Measurements from ENCODE around the gene CWC25. TPM values are rescaled to one million over a fixed set of nuclear protein-coding genes. Genes with fewer than 3 reads are reported as not detected.
"Not testable (repeated sequence)": the region's sequence is repeated elsewhere in the genome, so short reads cannot be mapped to it uniquely, and the experiment has no call there.

CWC25 gene
- total and polyA plus RNA-seq, 2 donors: 11.8 to 18.9 TPM

DNA sequence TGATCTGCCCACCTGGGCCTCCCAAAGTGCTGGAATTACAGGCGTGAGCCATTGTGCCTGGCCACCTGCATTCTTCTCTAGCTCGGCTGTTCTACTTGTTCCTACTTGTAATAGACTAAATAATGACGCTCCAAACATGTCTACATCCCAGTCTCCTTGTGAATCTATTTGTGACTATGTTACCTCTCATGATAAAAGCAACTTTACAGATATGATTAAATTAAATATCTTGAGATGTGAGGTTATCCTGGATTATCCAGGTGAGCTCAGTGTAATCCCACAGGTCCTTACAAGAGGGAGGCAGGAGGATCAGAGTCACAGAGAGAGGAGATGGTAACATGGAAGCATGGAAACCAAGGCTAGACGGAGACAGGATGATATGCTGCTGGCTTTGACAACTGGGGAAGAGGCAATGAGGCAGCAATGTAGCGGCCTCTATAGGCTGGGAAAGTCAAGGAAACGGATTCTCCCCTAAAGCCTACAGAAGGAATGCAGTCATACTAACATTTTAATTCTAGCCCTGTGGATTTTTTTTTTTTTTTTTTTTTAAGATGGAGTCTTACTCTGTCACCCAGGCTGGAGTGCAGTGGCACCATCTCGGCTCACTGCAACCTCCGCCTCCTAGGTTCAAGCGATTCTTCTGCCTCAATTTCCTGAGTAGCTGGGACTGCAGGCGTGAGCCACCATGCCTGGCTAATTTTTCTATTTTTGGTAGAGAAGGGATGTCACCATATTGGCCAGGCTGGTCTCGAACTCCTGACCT, 39.7 kb upstream of the CWC25 start:
- no peak overlapping the region for H3K4me3 ChIP-seq (ENCODE audit: low read depth, low read length)
- H3K27ac ChIP-seq (ENCODE audit: low read depth): no peak overlapping the region
- 62% methylated on average over 11 of the region's 11 CpGs for WGBS
- no peak for DNase-seq (ENCODE audit: extremely low spot score)
- no peaks in the 10 kb centered on the region for H3K36me3 ChIP-seq (ENCODE audit: insufficient read depth)
- peaks cover 2% of the 10 kb centered on the region for H3K4me1 ChIP-seq (ENCODE audit: insufficient read depth)

DNA sequence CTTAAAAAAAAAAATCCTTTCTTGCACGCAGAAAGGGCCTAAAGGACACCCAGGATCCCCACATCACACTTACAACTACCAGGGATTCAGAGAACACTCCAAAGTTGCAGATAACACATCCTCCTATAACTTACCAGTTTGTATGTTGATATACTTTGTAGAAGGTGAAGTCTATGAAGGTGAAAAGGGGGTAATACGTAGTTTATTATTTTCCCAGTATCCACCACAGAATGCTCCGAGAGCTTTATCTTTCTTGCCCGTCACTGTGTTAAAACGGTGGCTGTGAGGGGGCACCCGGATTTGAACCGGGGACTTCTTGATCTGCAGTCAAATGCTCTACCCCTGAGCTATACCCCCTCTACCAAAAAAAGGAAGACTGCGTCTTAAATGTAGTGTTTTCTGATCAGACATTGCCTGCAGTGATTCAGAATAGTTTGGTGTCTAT, 36.3 kb upstream of the CWC25 start:
- Histone ChIP-seq H3K36me3 (ENCODE audit: insufficient read depth) (no peaks in the 10 kb centered on the region), H3K4me1 (ENCODE audit: insufficient read depth) (no peaks in the 10 kb centered on the region), H3K27ac (ENCODE audit: low read depth) (no peak overlapping the region), H3K4me3 (ENCODE audit: low read depth, low read length) (no peak overlapping the region)
- DNase-seq (ENCODE audit: extremely low spot score): no peak
- WGBS: 23% methylated on average over 8 of the region's 8 CpGs

- DNase-seq (ENCODE audit: extremely low spot score): no peak
- no peaks in the 10 kb centered on the region for H3K36me3 ChIP-seq (ENCODE audit: insufficient read depth)
- no peak overlapping the region for H3K27ac ChIP-seq (ENCODE audit: low read depth)
- no peak overlapping the region for H3K4me3 ChIP-seq (ENCODE audit: low read depth, low read length)
- no peaks in the 10 kb centered on the region for H3K4me1 ChIP-seq (ENCODE audit: insufficient read depth)
- 69% methylated on average over 5 of the region's 5 CpGs for WGBS
Measured at GRCh38 chr17:38857271-38857670, 32.1 kb upstream of the CWC25 start.

- not testable (repeated sequence) for DNase-seq (ENCODE audit: extremely low spot score); H3K4me1 ChIP-seq (ENCODE audit: insufficient read depth); H3K4me3 ChIP-seq (ENCODE audit: low read depth, low read length); H3K27ac ChIP-seq (ENCODE audit: low read depth); H3K36me3 ChIP-seq (ENCODE audit: insufficient read depth)
- 73% methylated on average over 28 of the region's 28 CpGs for WGBS
Measured at GRCh38 chr17:38855101-38855714, 30.1 kb upstream of the CWC25 start.

DNA sequence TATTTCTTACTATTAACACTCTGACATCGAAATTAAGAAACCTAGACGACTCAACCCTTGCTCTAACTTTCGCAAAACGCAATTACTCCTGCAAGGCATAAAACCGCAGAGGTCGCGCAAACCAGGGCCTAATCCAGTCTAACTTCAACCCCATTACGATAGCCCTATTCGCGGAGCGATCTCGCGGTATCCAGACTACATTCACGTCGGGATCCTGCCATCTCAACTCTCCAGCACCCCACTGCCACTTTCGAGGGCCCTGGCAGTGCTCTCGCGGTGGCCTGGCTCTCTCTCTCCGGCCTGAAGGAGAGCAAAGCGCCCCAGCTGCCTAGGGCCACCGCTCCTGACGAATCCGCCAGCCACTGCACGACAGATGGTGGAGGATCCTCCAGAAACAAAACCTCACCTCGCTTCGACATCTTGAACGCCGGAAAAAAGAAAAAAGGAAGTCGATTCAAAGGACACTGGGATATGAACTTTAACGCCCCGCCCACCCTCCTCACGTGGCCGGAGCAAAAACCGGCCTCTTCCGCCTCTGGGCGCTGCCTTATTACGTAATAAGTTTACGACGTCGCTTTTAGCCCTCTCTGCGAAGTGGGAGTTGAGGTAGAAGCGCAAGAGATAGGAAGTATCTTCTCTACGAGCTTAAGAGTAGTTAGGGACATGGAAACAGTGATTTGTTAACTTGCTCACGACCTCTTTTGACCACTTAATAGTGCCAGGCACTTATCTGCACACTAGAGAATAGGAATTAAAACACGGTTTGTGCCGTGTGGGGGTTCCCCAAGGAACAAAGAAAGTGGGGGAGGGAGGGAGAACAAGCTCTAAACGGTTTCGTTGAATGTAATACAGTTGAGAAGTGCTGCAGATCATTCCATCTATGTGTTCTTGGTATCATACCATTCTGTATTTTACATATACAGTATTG, 28.4 kb upstream of the CWC25 start, which contains the start of gene RPL23:
Gene RPL23, minus strand, starts transcription at position 430 of the 928 bp plus-strand sequence. Its CDS starts 11 bp downstream, at position 419.
- H3K4me1 ChIP-seq (ENCODE audit: insufficient read depth): no peaks in the 10 kb centered on the region
- WGBS: under 1% methylated on average over 48 of the region's 48 CpGs
- peaks cover 2% of the 10 kb centered on the region for H3K36me3 ChIP-seq (ENCODE audit: insufficient read depth)
- peak; percentile 98 for DNase-seq (ENCODE audit: extremely low spot score)
- peak within 1 kb of the TSS; percentile 41 for H3K4me3 ChIP-seq (ENCODE audit: low read depth, low read length)
- H3K27ac ChIP-seq (ENCODE audit: low read depth): peak within 1 kb of the TSS; percentile 97

DNA sequence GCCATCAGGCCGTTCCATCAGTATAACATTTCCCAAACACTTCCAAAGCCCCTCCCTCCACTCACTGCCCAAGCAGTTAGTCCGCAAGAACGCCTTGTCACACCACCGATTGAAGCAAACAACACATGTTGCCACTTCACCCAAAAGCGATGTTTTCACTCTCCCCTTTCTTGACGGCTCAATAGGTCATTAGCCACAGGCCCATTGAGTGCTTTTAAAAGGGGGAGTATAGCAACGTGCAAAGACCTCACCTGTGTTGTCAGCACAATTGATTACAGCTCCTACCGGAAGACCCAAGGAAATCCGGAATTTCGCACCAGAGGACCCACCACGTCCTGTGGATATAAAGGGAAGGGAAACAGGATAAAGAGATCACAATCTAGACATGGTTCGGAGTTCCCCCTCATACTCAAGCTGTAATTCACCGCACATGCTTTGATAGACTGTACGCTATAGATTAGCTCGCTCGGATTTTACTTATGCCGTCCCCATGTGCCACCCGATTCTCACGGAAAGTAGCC, 27.7 kb upstream of the CWC25 start:
- H3K27ac ChIP-seq (ENCODE audit: low read depth): peak overlapping the region; percentile 45
- H3K4me1 ChIP-seq (ENCODE audit: insufficient read depth): no peaks in the 10 kb centered on the region
- H3K4me3 ChIP-seq (ENCODE audit: low read depth, low read length): peak overlapping the region; percentile 41
- DNase-seq (ENCODE audit: extremely low spot score): no peak
- peaks cover 3% of the 10 kb centered on the region for H3K36me3 ChIP-seq (ENCODE audit: insufficient read depth)
- WGBS: 1% methylated on average over 19 of the region's 19 CpGs

DNA sequence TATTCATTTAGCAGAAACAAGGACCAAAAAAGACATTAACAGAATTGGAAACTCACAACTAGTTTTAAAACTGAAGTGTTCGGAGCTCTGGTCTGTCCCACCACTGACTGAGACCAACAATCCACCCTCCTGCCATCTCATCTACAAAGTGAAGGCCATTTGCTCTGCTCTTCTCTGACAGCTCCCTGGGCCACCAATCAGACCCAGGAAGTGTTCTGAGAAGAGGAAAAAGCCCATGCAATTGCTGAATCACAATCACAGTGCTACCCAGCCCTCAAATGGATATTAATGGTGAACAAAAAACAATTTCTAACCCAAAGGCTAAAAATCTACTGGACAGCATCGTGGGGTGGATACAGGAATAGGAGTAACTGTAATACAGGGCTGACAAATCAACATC, 26.3 kb upstream of the CWC25 start:
- H3K4me3 ChIP-seq (ENCODE audit: low read depth, low read length): no peak overlapping the region
- DNase-seq (ENCODE audit: extremely low spot score): no peak
- peaks cover 9% of the 10 kb centered on the region for H3K36me3 ChIP-seq (ENCODE audit: insufficient read depth)
- H3K4me1 ChIP-seq (ENCODE audit: insufficient read depth): no peaks in the 10 kb centered on the region
- WGBS: 54% methylated on average over 2 of the region's 2 CpGs
- H3K27ac ChIP-seq (ENCODE audit: low read depth): no peak overlapping the region

DNA sequence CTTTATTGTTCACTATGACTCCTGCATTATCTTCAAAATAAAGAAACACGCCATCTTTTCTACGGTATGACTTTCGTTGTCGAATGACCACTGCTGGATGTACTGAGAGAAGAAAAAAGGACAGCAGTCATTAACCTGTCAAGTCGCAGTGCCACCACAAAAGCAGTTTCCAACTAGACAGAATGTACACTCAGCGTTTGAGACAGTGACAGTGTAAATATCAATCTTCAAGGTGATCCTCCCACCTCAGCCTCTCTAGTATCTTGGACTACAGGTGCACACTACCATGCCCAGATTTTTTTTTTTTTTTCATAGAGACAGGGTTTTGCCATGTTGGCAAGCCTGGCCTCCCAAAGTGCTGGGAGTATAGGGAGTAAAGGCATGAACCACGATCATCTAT, 25.3 kb upstream of the CWC25 start:
- Histone ChIP-seq H3K4me3 (ENCODE audit: low read depth, low read length) (no peak overlapping the region), H3K27ac (ENCODE audit: low read depth) (no peak overlapping the region), H3K36me3 (ENCODE audit: insufficient read depth) (peaks cover 9% of the 10 kb centered on the region), H3K4me1 (ENCODE audit: insufficient read depth) (no peaks in the 10 kb centered on the region)
- 77% methylated on average over 7 of the region's 7 CpGs for WGBS
- no peak for DNase-seq (ENCODE audit: extremely low spot score)

- Histone ChIP-seq H3K27ac (ENCODE audit: low read depth) (no peak overlapping the region), H3K36me3 (ENCODE audit: insufficient read depth) (peaks cover 9% of the 10 kb centered on the region), H3K4me1 (ENCODE audit: insufficient read depth) (no peaks in the 10 kb centered on the region), H3K4me3 (ENCODE audit: low read depth, low read length) (no peak overlapping the region)
- WGBS: 76% methylated on average over 16 of the region's 16 CpGs
- no peak for DNase-seq (ENCODE audit: extremely low spot score)
Measured at GRCh38 chr17:38848939-38849605, 24.0 kb upstream of the CWC25 start.

DNA sequence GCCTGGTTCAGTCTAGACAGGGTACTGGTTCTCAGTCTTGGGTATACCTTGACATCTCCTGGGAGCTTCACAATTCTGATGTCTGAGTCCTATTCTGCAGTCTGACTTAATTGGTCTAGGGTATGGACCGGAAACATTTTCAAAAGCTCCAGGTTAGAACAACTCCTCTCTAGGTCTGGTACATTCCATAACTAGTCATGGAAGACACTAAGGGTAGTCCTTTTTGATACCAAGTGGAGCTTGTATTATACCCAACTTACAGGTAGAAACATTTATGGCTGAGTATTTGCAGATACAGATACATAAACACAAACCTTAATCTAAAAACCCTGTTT, 23.4 kb upstream of the CWC25 start:
- H3K27ac ChIP-seq (ENCODE audit: low read depth): no peak overlapping the region
- WGBS: 95% methylated on average over 1 of the region's 1 CpG
- DNase-seq (ENCODE audit: extremely low spot score): no peak
- H3K36me3 ChIP-seq (ENCODE audit: insufficient read depth): peaks cover 9% of the 10 kb centered on the region
- H3K4me1 ChIP-seq (ENCODE audit: insufficient read depth): no peaks in the 10 kb centered on the region
- H3K4me3 ChIP-seq (ENCODE audit: low read depth, low read length): no peak overlapping the region

- H3K27ac ChIP-seq (ENCODE audit: low read depth): no peak overlapping the region
- WGBS: 73% methylated on average over 13 of the region's 13 CpGs
Measured at GRCh38 chr17:38844261-38844757, 19.2 kb upstream of the CWC25 start.

GRCh38 chr17:38825762-38826247, 684 bp upstream of the CWC25 start:
- Histone ChIP-seq H3K4me3 (ENCODE audit: low read depth, low read length) (no peak overlapping the region), H3K36me3 (ENCODE audit: insufficient read depth) (no peaks in the 10 kb centered on the region), H3K27ac (ENCODE audit: low read depth) (peak overlapping the region; percentile 95), H3K4me1 (ENCODE audit: insufficient read depth) (no peaks in the 10 kb centered on the region)
- WGBS: 90% methylated on average over 17 of the region's 17 CpGs
- DNase-seq (ENCODE audit: extremely low spot score): no peak

More at GRCh38 chr17:38844261-38844757, 19.2 kb upstream of the CWC25 start:
- Histone ChIP-seq H3K36me3 (ENCODE audit: insufficient read depth) (peaks cover 9% of the 10 kb centered on the region), H3K4me1 (ENCODE audit: insufficient read depth) (no peaks in the 10 kb centered on the region), H3K4me3 (ENCODE audit: low read depth, low read length) (no peak overlapping the region)
- DNase-seq (ENCODE audit: extremely low spot score): no peak
